Panc1 (cell line): ENCODE results near the gene FAM228B. TPM values are rescaled to one million over a fixed set of nuclear protein-coding genes. Genes with fewer than 3 reads are reported as not detected.
"Not testable (repeated sequence)": the region's sequence is repeated elsewhere in the genome, so short reads cannot be mapped to it uniquely, and the experiment has no call there.

Experiments used
- ATAC-seq: fragments of 200-7000 bp; cut with Tn5 transposase; 2 replicates; pipeline ENCODE4 v1.9.1; 2020; ENCODE audit warnings: mild to moderate bottlenecking, moderate library complexity
- BruUV-seq: library from RNA; stranded (reverse); fragments of 400-500 nt; replicated peaks from 2 replicates; lab custom pipeline; 2021; lab: Mats Ljungman, UMichigan
- CTCF ChIA-PET: fragments of 300-600 bp; sonication (Branson Sonifier 250); formaldehyde crosslinking; loops from one replicate; lab custom pipeline; 2022; ENCODE audit warnings: antibody characterized with exemption; lab: Charles Lee
- POLR2A ChIA-PET: fragments of 300-600 bp; sonication (Branson Sonifier 250); formaldehyde crosslinking; loops from one replicate; lab custom pipeline; 2022; ENCODE audit warnings: antibody characterized with exemption; lab: Charles Lee
- DNase-seq: peaks from one replicate; pipeline ENCODE4 v3.0.0-alpha.2; 2010; ENCODE audit warnings: low read depth, low spot score
- H3K27ac ChIP-seq: 2 replicates; pipeline ENCODE4 v1.5.1; 2011; ENCODE audit warnings: mild to moderate bottlenecking, low read length, inconsistent platforms
- H3K27me3 ChIP-seq: fragments of 200-500 bp; sonication (Bioruptor generic); 2 replicates; pipeline ENCODE4 v1.6.0; 2014; ENCODE audit warnings: low read length, inconsistent platforms; ENCODE audit not compliant: control insufficient read depth, insufficient read depth
- H3K36me3 ChIP-seq: fragments of 200-500 bp; sonication (Bioruptor generic); 2 replicates; pipeline ENCODE4 v1.5.1; 2014; ENCODE audit warnings: inconsistent platforms, mild to moderate bottlenecking, low read length, moderate library complexity; ENCODE audit not compliant: control insufficient read depth, insufficient read depth
- H3K4me1 ChIP-seq: 2 replicates; pipeline ENCODE4 v1.5.1; 2011; ENCODE audit warnings: inconsistent platforms, mild to moderate bottlenecking, low read length, moderate library complexity; ENCODE audit not compliant: control insufficient read depth, insufficient read depth
- H3K4me3 ChIP-seq, 2 experiments: 2 replicates each; pipeline ENCODE4 v1.5.1; 2011 to 2012; ENCODE audit warnings: low read depth in 2 of 2, low read length in 2 of 2, mild to moderate bottlenecking in 2 of 2, inconsistent platforms in 1 of 2, moderate library complexity in 1 of 2
- H3K9me3 ChIP-seq: fragments of 200-500 bp; sonication (Bioruptor generic); 2 replicates; pipeline ENCODE4 v1.5.1; 2014; ENCODE audit warnings: low read depth, mild to moderate bottlenecking, inconsistent platforms, low read length, moderate library complexity; ENCODE audit not compliant: control insufficient read depth, insufficient read depth
- CTCF ChIP-seq: fragments of 450-650 bp; IDR thresholded peaks from 2 replicates; pipeline ENCODE4 v1.5.1; 2017; ENCODE audit warnings: mild to moderate bottlenecking
- POLR2AphosphoS5 ChIP-seq: IDR thresholded peaks from 2 replicates; pipeline ENCODE4 v1.6.1; 2012; ENCODE audit warnings: mild to moderate bottlenecking, low read depth, low read length, moderate library complexity
- REST ChIP-seq, 2 experiments: IDR thresholded peaks; 2 replicates each; pipeline ENCODE4 v1.6.1; 2011 to 2012; ENCODE audit warnings: low read depth in 2 of 2, control low read depth in 1 of 2, low read length in 1 of 2, mild to moderate bottlenecking in 1 of 2, moderate library complexity in 1 of 2; ENCODE audit not compliant: insufficient read depth in 1 of 2
- SIN3A ChIP-seq: IDR thresholded peaks from 2 replicates; pipeline ENCODE4 v1.6.1; 2012; ENCODE audit warnings: low read depth, mild to moderate bottlenecking, low read length, moderate library complexity, borderline replicate concordance; ENCODE audit not compliant: insufficient read depth
- TCF7L2 ChIP-seq: IDR thresholded peaks from 2 replicates; pipeline ENCODE4 v1.6.1; 2011; ENCODE audit warnings: mild to moderate bottlenecking, low read depth, low read length, inconsistent platforms
- in situ Hi-C: cut with HindIII; loops from 2 replicates; pipeline ENCODE4 v1.10.0; 2016; ENCODE audit warnings: low sequenced_read_pairs, low pct_unique_long_range_greater_than_20kb
- intact Hi-C: fragments of 100-400 bp; cut with micrococcal nuclease; formaldehyde crosslinking; loops from one replicate; pipeline ENCODE4 v1.10.0; 2022; ENCODE audit not compliant: unreplicated experiment
- total RNA-seq: library from RNA; stranded (reverse); gene quantifications from one replicate; pipeline ENCODE4 v1.2.1, GENCODE V29; 2021; ENCODE audit not compliant: unreplicated experiment

FAM228B gene
- total RNA-seq, 1 experiment from 2014 or later = 23.0 TPM

- DNase-seq, H3K4me3 ChIP-seq, ATAC-seq, CTCF ChIA-PET, H3K4me1 ChIP-seq, H3K36me3 ChIP-seq, H3K27ac ChIP-seq, intact Hi-C loops, H3K9me3 ChIP-seq, in situ Hi-C loops, BruUV-seq, H3K27me3 ChIP-seq: not testable (repeated sequence)
- POLR2A ChIA-PET = interaction anchor here (0.6 to 0.7 kb wide), 2 partner anchors 13 to 15 kb away, joined by 3 to 9 read pairs; no protein-coding TSS in a partner anchor
Measured at GRCh38 chr2:24109431-24109830, 13.8 kb upstream of the FAM228B start.

GRCh38 chr2:24110660-24111303 is 12.5 kb upstream of the FAM228B start:
- Histone ChIP-seq H3K4me1 (no peaks in the 10 kb centered on the region), H3K27ac (no peak overlapping the region), H3K27me3 (no peaks in the 10 kb centered on the region), H3K4me3 (no peak overlapping the region), H3K9me3 (0 out of 2 replicates have a peak, but pooled peaks cover 4% of the 10 kb centered on the region), H3K36me3 (no peaks in the 10 kb centered on the region)
- BruUV-seq = no TSS peak
- POLR2A ChIA-PET = interaction anchor here (0.6 to 0.7 kb wide), 2 partner anchors 28 to 286 kb away, joined by 3 to 5 read pairs; no protein-coding TSS in a partner anchor
- intact Hi-C loops (no loop called here), in situ Hi-C loops (no loop called here)
- 0 out of 2 replicates have a peak, but pooled peaks have one; percentile 21 for ATAC-seq
- CTCF ChIA-PET = interaction anchor here (0.6 to 0.7 kb wide), 2 partner anchors 186 to 343 kb away, joined by 3 read pairs; no protein-coding TSS in a partner anchor
- TF ChIP-seq TCF7L2 (no peak), REST (IDR thresholded peaks at IDR 0.05; ENCODE audit: insufficient read depth in 1 of 2, low read depth in 2 of 2, low read length in 1 of 2) (no peak), POLR2AphosphoS5 (no peak), SIN3A (no peak), CTCF (no peak)
- no peak for DNase-seq

DNA sequence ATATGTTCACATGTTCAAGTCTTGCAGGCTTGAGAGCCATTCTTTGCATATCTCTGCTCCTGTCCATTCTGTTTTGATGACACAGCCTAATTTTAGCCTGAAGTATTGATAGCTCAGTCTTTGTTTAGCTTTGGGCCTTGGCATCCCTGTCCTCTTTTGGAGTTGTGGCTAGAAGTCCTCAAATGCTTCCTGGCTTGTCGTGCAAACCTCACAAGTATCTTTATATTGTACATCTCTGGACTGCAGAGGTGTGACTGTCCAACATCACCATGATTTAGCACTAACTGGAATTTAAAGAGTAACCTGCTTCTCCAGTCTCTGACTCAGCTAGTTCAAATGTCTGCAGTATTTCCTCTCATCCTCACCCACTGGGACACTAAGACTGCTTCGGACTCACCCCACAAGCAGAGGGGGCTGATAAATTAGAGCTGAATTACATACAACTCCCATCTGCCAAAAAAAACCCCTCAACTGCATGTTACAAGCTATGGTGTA is 11.8 kb upstream of the FAM228B start:
- ChIA-PET POLR2A (no interaction called here), CTCF (no interaction called here)
- Histone ChIP-seq H3K36me3 (no peaks in the 10 kb centered on the region), H3K27ac (no peak overlapping the region), H3K27me3 (no peaks in the 10 kb centered on the region), H3K4me3 (no peak overlapping the region), H3K4me1 (no peaks in the 10 kb centered on the region), H3K9me3 (0 out of 2 replicates have a peak, but pooled peaks cover 4% of the 10 kb centered on the region)
- DNase-seq (no peak), ATAC-seq (peak; percentile 48; the same call in 1 of the 2 replicates)
- no TSS peak for BruUV-seq
- TF ChIP-seq POLR2AphosphoS5 (no peak), TCF7L2 (no peak), SIN3A (no peak), CTCF (no peak), REST (IDR thresholded peaks at IDR 0.05; ENCODE audit: insufficient read depth in 1 of 2, low read depth in 2 of 2, low read length in 1 of 2) (no peak)
- in situ Hi-C loops = no loop called here
- intact Hi-C loops = no loop called here
